ENCODE data around the gene CCDC148.
"Not testable (repeated sequence)": the region's sequence is repeated elsewhere in the genome, so short reads cannot be mapped to it uniquely, and the experiment has no call there.

Gene CCDC148

GRCh38 chr2:158413581-158413980 is 43.0 kb downstream of the CCDC148 start:
- peak; percentile 30 for DNase-seq

- DNase-seq: peak; percentile 74
Measured at GRCh38 chr2:158412206-158412605, 44.3 kb downstream of the CCDC148 start.

GRCh38 chr2:158411748-158412147 is 44.8 kb downstream of the CCDC148 start:
- no peak for DNase-seq

- no peak for DNase-seq
Measured at GRCh38 chr2:158410132-158410531, 46.4 kb downstream of the CCDC148 start.

- DNase-seq: no peak
Measured at GRCh38 chr2:158407031-158407430, 49.5 kb downstream of the CCDC148 start.

GRCh38 chr2:158405341-158405740 is 51.2 kb downstream of the CCDC148 start:
- DNase-seq: no peak

GRCh38 chr2:158403237-158403636 is 53.3 kb downstream of the CCDC148 start:
- no peak for DNase-seq

GRCh38 chr2:158402665-158403064 is 53.9 kb downstream of the CCDC148 start:
- DNase-seq: no peak

GRCh38 chr2:158395166-158395565 is 61.4 kb downstream of the CCDC148 start:
- DNase-seq: no peak

GRCh38 chr2:158394453-158394852 is 62.1 kb downstream of the CCDC148 start:
- DNase-seq: no peak

- DNase-seq: no peak
Measured at GRCh38 chr2:158393886-158394285, 62.7 kb downstream of the CCDC148 start.

GRCh38 chr2:158392687-158393086 is 63.9 kb downstream of the CCDC148 start:
- DNase-seq: no peak

GRCh38 chr2:158391876-158392275 is 64.7 kb downstream of the CCDC148 start:
- DNase-seq: peak; percentile 26

- no peak for DNase-seq
Measured at GRCh38 chr2:158391361-158391760, 65.2 kb downstream of the CCDC148 start.

GRCh38 chr2:158388159-158388558 is 68.4 kb downstream of the CCDC148 start:
- DNase-seq: no peak

GRCh38 chr2:158385646-158386045 is 70.9 kb downstream of the CCDC148 start:
- DNase-seq: no peak

- no peak for DNase-seq
Measured at GRCh38 chr2:158381978-158382377, 74.6 kb downstream of the CCDC148 start.

- no peak for DNase-seq
Measured at GRCh38 chr2:158381205-158381604, 75.3 kb downstream of the CCDC148 start.

GRCh38 chr2:158380746-158381145 is 75.8 kb downstream of the CCDC148 start:
- DNase-seq: no peak

GRCh38 chr2:158378926-158379325 is 77.6 kb downstream of the CCDC148 start:
- no peak for DNase-seq

GRCh38 chr2:158366342-158366741 is 90.2 kb downstream of the CCDC148 start:
- no peak for DNase-seq

- peak; percentile 1 for DNase-seq
Measured at GRCh38 chr2:158359846-158360245, 96.7 kb downstream of the CCDC148 start.

- no peak for DNase-seq
Measured at GRCh38 chr2:158357699-158358098, 98.9 kb downstream of the CCDC148 start.

- no peak for DNase-seq
Measured at GRCh38 chr2:158357122-158357521, 99.4 kb downstream of the CCDC148 start.

- DNase-seq: not testable (repeated sequence)
Measured at GRCh38 chr2:158351466-158351816, 105.1 kb downstream of the CCDC148 start.
